ENCODE results near the gene LRP1B.

DNA sequence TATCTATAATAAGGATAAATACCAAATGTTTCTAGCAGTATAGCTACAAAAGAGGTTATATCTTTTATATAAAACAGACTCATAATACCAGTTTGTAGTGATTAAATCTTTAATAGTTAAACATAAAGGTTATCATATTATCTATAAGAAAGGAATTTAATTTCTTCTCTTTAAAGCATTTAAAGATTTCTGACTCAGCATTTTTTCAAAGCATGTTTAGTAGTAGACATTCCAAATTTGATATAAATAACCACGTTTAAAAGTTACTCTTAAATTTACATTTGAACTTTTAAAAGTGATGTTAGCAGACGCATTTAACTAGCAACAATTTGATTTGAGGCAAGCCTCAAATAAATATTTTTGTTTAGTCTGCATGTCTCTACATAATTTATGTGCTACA is 1842.6 kb downstream of the LRP1B start:
- TF ChIP-seq TP53 (CRISPR knock-in tag; IDR thresholded peaks at IDR 0.05), result no peak
- no peak for TF ChIP-seq KDM5A (IDR thresholded peaks at IDR 0.05)
- TF ChIP-seq, protein P1, sequence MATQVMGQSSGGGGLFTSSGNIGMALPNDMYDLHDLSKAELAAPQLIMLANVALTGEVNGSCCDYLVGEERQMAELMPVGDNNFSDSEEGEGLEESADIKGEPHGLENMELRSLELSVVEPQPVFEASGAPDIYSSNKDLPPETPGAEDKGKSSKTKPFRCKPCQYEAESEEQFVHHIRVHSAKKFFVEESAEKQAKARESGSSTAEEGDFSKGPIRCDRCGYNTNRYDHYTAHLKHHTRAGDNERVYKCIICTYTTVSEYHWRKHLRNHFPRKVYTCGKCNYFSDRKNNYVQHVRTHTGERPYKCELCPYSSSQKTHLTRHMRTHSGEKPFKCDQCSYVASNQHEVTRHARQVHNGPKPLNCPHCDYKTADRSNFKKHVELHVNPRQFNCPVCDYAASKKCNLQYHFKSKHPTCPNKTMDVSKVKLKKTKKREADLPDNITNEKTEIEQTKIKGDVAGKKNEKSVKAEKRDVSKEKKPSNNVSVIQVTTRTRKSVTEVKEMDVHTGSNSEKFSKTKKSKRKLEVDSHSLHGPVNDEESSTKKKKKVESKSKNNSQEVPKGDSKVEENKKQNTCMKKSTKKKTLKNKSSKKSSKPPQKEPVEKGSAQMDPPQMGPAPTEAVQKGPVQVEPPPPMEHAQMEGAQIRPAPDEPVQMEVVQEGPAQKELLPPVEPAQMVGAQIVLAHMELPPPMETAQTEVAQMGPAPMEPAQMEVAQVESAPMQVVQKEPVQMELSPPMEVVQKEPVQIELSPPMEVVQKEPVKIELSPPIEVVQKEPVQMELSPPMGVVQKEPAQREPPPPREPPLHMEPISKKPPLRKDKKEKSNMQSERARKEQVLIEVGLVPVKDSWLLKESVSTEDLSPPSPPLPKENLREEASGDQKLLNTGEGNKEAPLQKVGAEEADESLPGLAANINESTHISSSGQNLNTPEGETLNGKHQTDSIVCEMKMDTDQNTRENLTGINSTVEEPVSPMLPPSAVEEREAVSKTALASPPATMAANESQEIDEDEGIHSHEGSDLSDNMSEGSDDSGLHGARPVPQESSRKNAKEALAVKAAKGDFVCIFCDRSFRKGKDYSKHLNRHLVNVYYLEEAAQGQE (IDR thresholded peaks at IDR 0.05), result no peak
- no peak for TF ChIP-seq CTCF (IDR thresholded peaks at IDR 0.05)
- no peak for TF ChIP-seq HOXA7 (CRISPR knock-in tag; IDR thresholded peaks at IDR 0.05)
- no peak for TF ChIP-seq CHD4 (IDR thresholded peaks at IDR 0.05; ENCODE audit: borderline replicate concordance)
- TF ChIP-seq POLR2A (IDR thresholded peaks at IDR 0.05; ENCODE audit: low read length), result no peak

All from A549 (cell line).